GM15510 (cell line): ENCODE results near the gene DNAJC1.

Experiments used
- POLR2A ChIP-seq: IDR thresholded peaks from 3 replicates; pipeline ENCODE4 v1.6.1; 2011; ENCODE audit warnings: borderline replicate concordance; ENCODE audit not compliant: insufficient read length; ENCODE audit errors: extremely low read depth

DNAJC1 gene

GRCh38 chr10:21751341-21752310 is 251.9 kb downstream of the DNAJC1 start:
- TF ChIP-seq POLR2A = no peak

- no peak for TF ChIP-seq POLR2A
Measured at GRCh38 chr10:21750424-21750823, 253.1 kb downstream of the DNAJC1 start.

GRCh38 chr10:21749788-21750187 is 253.7 kb downstream of the DNAJC1 start:
- TF ChIP-seq POLR2A = no peak

GRCh38 chr10:21747809-21748208 is 255.7 kb downstream of the DNAJC1 start:
- TF ChIP-seq POLR2A = no peak

GRCh38 chr10:21746118-21746517 is 257.4 kb downstream of the DNAJC1 start:
- no peak for TF ChIP-seq POLR2A

GRCh38 chr10:21744223-21744622 is 259.3 kb downstream of the DNAJC1 start:
- no peak for TF ChIP-seq POLR2A

GRCh38 chr10:21742740-21743412 is 260.7 kb downstream of the DNAJC1 start:
- TF ChIP-seq POLR2A = no peak

GRCh38 chr10:21740989-21741388 is 262.5 kb downstream of the DNAJC1 start:
- no peak for TF ChIP-seq POLR2A

GRCh38 chr10:21737106-21737505 is 266.4 kb downstream of the DNAJC1 start:
- TF ChIP-seq POLR2A = no peak

GRCh38 chr10:21733710-21734109 is 269.8 kb downstream of the DNAJC1 start:
- TF ChIP-seq POLR2A = no peak

- TF ChIP-seq POLR2A = no peak
Measured at GRCh38 chr10:21732067-21732772, 271.3 kb downstream of the DNAJC1 start.

- TF ChIP-seq POLR2A = no peak
Measured at GRCh38 chr10:21728618-21729017, 274.9 kb downstream of the DNAJC1 start.

- no peak for TF ChIP-seq POLR2A
Measured at GRCh38 chr10:21727452-21728168, 275.9 kb downstream of the DNAJC1 start.

- no peak for TF ChIP-seq POLR2A
Measured at GRCh38 chr10:21726601-21727225, 276.8 kb downstream of the DNAJC1 start.
